ENCODE data around the gene KAT2A. TPM values are rescaled to one million over a fixed set of nuclear protein-coding genes. Genes with fewer than 3 reads are reported as not detected.

The KAT2A gene
- total and polyA plus RNA-seq, 4 donors = 18.8 to 56.8 (median 32.7) TPM

GRCh38 chr17:42097691-42098631 lies 23.2 kb downstream of the KAT2A start, which contains the start of gene ZNF385C:
Gene ZNF385C, minus strand, starts transcription at chr17:42098473. Its CDS starts 35,417 bp downstream, at chr17:42063056.
- no peak for DNase-seq
- 11 to 13% methylated on average over 50 to 52 of the region's 52 CpGs for WGBS, 2 donors
- H3K36me3 ChIP-seq (ENCODE audit: control insufficient read depth in 4 of 4, insufficient read depth in 4 of 4, low read length in 4 of 4) = no peaks in the 10 kb centered on the region
- TF ChIP-seq CTCF (IDR thresholded peaks at IDR 0.05; ENCODE audit: control extremely low read depth, extremely low read depth) = no peak
- no peak within 1 kb of the TSS for H3K27ac ChIP-seq (ENCODE audit: low read depth in 1 of 2, low read length in 1 of 2)
- H3K27me3 ChIP-seq (ENCODE audit: control insufficient read depth in 3 of 3, insufficient read depth in 3 of 3, low read length in 2 of 3) = peaks cover 0 to 18% (median 14%) of the 10 kb centered on the region in 3 donors
- H3K9me3 ChIP-seq (ENCODE audit: control insufficient read depth in 4 of 4, insufficient read depth in 3 of 4, low read length in 3 of 4) = no peaks in the 10 kb centered on the region
- ATAC-seq (ENCODE audit: insufficient read depth, low FRiP score) = no peak
- no peaks in the 10 kb centered on the region for H3K4me1 ChIP-seq (ENCODE audit: control insufficient read depth in 5 of 5, insufficient read depth in 5 of 5, low read length in 5 of 5)
- H3K4me3 ChIP-seq = no peak within 1 kb of the TSS
- H3K9ac ChIP-seq (ENCODE audit: insufficient read depth in 1 of 2, low read length in 2 of 2) = no peak within 1 kb of the TSS

- no peak overlapping the region for H3K9ac ChIP-seq (ENCODE audit: insufficient read depth in 1 of 2, low read length in 2 of 2)
- H3K4me3 ChIP-seq = no peak overlapping the region
- H3K27me3 ChIP-seq (ENCODE audit: control insufficient read depth in 3 of 3, insufficient read depth in 3 of 3, low read length in 2 of 3) = peaks cover 0 to 18% (median 14%) of the 10 kb centered on the region in 3 donors
- H3K36me3 ChIP-seq (ENCODE audit: control insufficient read depth in 4 of 4, insufficient read depth in 4 of 4, low read length in 4 of 4) = no peaks in the 10 kb centered on the region
- no peaks in the 10 kb centered on the region for H3K4me1 ChIP-seq (ENCODE audit: control insufficient read depth in 5 of 5, insufficient read depth in 5 of 5, low read length in 5 of 5)
- no peak for DNase-seq
- no peak for TF ChIP-seq CTCF (IDR thresholded peaks at IDR 0.05; ENCODE audit: control extremely low read depth, extremely low read depth)
- 65 to 80% methylated on average over 6 to 8 of the region's 8 CpGs for WGBS, 2 donors
- H3K9me3 ChIP-seq (ENCODE audit: control insufficient read depth in 4 of 4, insufficient read depth in 3 of 4, low read length in 3 of 4) = no peaks in the 10 kb centered on the region
- H3K27ac ChIP-seq (ENCODE audit: low read depth in 1 of 2, low read length in 1 of 2) = no peak overlapping the region
- ATAC-seq (ENCODE audit: insufficient read depth, low FRiP score) = no peak
Measured at GRCh38 chr17:42096360-42097111, 24.6 kb downstream of the KAT2A start.

GRCh38 chr17:42094375-42095069 lies 26.6 kb downstream of the KAT2A start:
- H3K9ac ChIP-seq (ENCODE audit: insufficient read depth in 1 of 2, low read length in 2 of 2) = no peak overlapping the region
- H3K9me3 ChIP-seq (ENCODE audit: control insufficient read depth in 4 of 4, insufficient read depth in 3 of 4, low read length in 3 of 4) = no peaks in the 10 kb centered on the region
- no peak overlapping the region for H3K4me3 ChIP-seq
- no peak for TF ChIP-seq CTCF (IDR thresholded peaks at IDR 0.05; ENCODE audit: control extremely low read depth, extremely low read depth)
- peaks cover 0 to 18% (median 14%) of the 10 kb centered on the region in 3 donors for H3K27me3 ChIP-seq (ENCODE audit: control insufficient read depth in 3 of 3, insufficient read depth in 3 of 3, low read length in 2 of 3)
- WGBS, 2 donors = 90 to 94% methylated on average over 12 of the region's 12 CpGs
- ATAC-seq (ENCODE audit: insufficient read depth, low FRiP score) = no peak
- H3K4me1 ChIP-seq (ENCODE audit: control insufficient read depth in 5 of 5, insufficient read depth in 5 of 5, low read length in 5 of 5) = peaks cover 0 to 1% (median 0%) of the 10 kb centered on the region in 5 donors
- no peak for DNase-seq
- no peaks in the 10 kb centered on the region for H3K36me3 ChIP-seq (ENCODE audit: control insufficient read depth in 4 of 4, insufficient read depth in 4 of 4, low read length in 4 of 4)
- H3K27ac ChIP-seq (ENCODE audit: low read depth in 1 of 2, low read length in 1 of 2) = no peak overlapping the region

Data from lung (tissue), 12 donors.